Stimulated activated CD8-positive, alpha-beta memory T cell treated with anti-CD3 and anti-CD28 coated beads, Interleukin-2, amount 100 ng/mL, for 1 hour (primary cell): ENCODE results near the gene CDK5RAP3.

Experiments used
- DNase-seq, 2 donors: peaks; one replicate each; pipeline ENCODE4 v3.0.0-alpha.2; 2020; ENCODE audit warnings: low read depth in 2 of 2

CDK5RAP3 gene

GRCh38 chr17:48024149-48025039 lies 53.5 kb downstream of the CDK5RAP3 start:
- no peak for DNase-seq

DNA sequence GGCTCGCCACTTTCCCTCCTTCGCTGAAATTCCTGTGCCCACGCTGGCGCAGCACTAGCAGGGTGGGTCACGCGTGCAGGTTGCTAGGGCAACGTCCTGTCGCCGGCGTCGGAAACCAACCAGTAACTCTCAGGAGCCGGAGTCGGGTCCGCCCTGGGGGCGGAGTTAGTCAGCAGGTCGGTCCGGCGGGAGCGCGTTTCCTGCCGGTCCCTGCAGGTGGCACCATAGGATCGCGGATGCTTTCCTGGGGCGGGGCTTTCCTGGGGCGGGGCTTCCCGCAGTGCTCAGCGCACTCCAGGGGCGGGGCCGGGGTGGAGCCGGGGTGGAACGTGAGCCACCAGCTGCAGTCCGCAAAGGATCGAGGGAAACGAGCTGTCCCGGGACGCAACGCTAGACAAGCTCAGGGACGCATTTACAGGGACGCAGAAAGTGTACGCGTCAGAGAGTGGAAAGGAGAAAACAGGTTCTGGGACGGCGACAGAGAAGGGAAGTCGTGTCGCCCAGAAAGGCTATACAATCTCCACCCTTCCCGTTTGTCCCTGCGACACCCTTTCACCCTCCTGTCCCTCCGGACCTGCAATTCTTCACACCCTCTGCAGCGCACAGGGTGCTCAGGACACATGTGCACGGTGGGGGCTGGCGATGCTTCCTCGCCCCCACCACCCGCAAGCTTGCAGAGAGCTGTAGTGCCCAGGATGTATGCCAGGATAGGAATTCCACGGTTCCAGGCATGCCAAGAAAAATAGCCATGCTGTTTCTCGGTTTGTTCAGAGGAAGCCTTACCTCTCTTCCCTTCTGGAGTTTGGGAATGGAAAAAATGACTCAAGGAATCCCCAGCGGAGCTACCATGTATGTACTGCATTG lies 54.4 kb downstream of the CDK5RAP3 start:
- DNase-seq, result peak; percentile 96 to 97

GRCh38 chr17:48025904-48026501 lies 55.1 kb downstream of the CDK5RAP3 start:
- no peak for DNase-seq

- DNase-seq, result peak; percentile 46 to 63
Measured at GRCh38 chr17:48026502-48027321, 55.8 kb downstream of the CDK5RAP3 start.

- no peak for DNase-seq
Measured at GRCh38 chr17:48027322-48027981, 56.5 kb downstream of the CDK5RAP3 start.

DNA sequence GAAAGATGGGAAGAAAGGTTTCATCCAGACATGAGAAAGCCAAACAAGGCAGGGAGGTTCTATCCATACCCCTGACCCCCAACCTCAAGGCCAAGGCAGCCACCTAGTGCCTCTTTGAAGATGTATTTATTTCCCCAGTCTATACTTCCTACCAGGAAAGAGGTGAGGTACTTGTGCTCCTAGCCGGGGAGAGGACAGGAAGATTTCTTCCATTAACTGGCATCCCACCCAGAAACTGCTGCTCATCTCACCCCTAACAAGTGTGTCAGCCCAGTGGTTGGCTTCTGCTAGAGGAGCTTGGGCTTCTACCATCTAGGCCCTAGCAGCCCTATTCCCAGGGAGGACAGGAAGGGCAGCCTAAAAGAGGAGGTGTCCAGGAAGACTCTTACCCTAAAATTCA lies 57.8 kb downstream of the CDK5RAP3 start:
- no peak for DNase-seq

- no peak for DNase-seq
Measured at GRCh38 chr17:48030531-48030930, 59.6 kb downstream of the CDK5RAP3 start.
